Hepatocyte (in vitro differentiated cells): Measurements from ENCODE around the gene NGLY1. TPM values are rescaled to one million over a fixed set of nuclear protein-coding genes. Genes with fewer than 3 reads are reported as not detected.

Source experiments
- DNase-seq: peaks from one replicate; pipeline ENCODE4 v3.0.0-alpha.2; 2016; ENCODE audit warnings: low spot score
- H2AFZ ChIP-seq: fragments of 200-600 bp; sonication (generic); 2 replicates; pipeline ENCODE4 v1.6.0; 2016; ENCODE audit warnings: antibody characterized with exemption, mild to moderate bottlenecking
- H3K27ac ChIP-seq: fragments of 200-600 bp; sonication (generic); 2 replicates; pipeline ENCODE4 v1.5.1; 2016; ENCODE audit warnings: mild to moderate bottlenecking
- H3K27me3 ChIP-seq: fragments of 200-600 bp; sonication (generic); 2 replicates; pipeline ENCODE4 v1.6.1; 2016
- H3K36me3 ChIP-seq: fragments of 200-600 bp; sonication (generic); replicated peaks from 2 replicates; pipeline ENCODE4 v1.5.1; 2016; ENCODE audit warnings: low read depth; ENCODE audit not compliant: insufficient read depth
- H3K4me1 ChIP-seq: fragments of 200-600 bp; sonication (generic); 2 replicates; pipeline ENCODE4 v1.5.1; 2016; ENCODE audit warnings: mild to moderate bottlenecking, moderate library complexity; ENCODE audit not compliant: insufficient read depth
- H3K4me2 ChIP-seq: fragments of 200-600 bp; sonication (generic); 2 replicates; pipeline ENCODE4 v1.6.0; 2016
- H3K4me3 ChIP-seq: fragments of 200-600 bp; sonication (generic); 2 replicates; pipeline ENCODE4 v1.5.1; 2016; ENCODE audit warnings: mild to moderate bottlenecking
- H3K79me2 ChIP-seq: fragments of 200-600 bp; sonication (generic); 2 replicates; pipeline ENCODE4 v1.6.0; 2017; ENCODE audit warnings: mild to moderate bottlenecking
- H3K9me2 ChIP-seq: fragments of 200-600 bp; sonication (generic); replicated peaks from 2 replicates; pipeline ENCODE4 v1.6.0; 2017; ENCODE audit warnings: mild to moderate bottlenecking; ENCODE audit not compliant: insufficient read depth
- H3K9me3 ChIP-seq: fragments of 200-600 bp; sonication (generic); 2 replicates; pipeline ENCODE4 v1.5.1; 2016; ENCODE audit warnings: low read depth, mild to moderate bottlenecking
- H4K20me1 ChIP-seq: fragments of 200-600 bp; sonication (generic); 2 replicates; pipeline ENCODE4 v1.6.0; 2016; ENCODE audit warnings: mild to moderate bottlenecking; ENCODE audit not compliant: insufficient read depth, poor library complexity, severe bottlenecking
- CTCF ChIP-seq: fragments of 200-600 bp; sonication (generic); IDR thresholded peaks from 2 replicates; pipeline ENCODE4 v1.5.1; 2016; ENCODE audit warnings: antibody characterized with exemption, mild to moderate bottlenecking; ENCODE audit not compliant: poor library complexity
- EZH2 ChIP-seq: fragments of 200-600 bp; sonication (generic); IDR thresholded peaks from 2 replicates; pipeline ENCODE4 v1.6.1; 2016; ENCODE audit warnings: antibody characterized with exemption, mild to moderate bottlenecking, borderline replicate concordance
- EZH2phosphoT487 ChIP-seq: fragments of 200-600 bp; sonication (generic); IDR thresholded peaks from one replicate; pipeline ENCODE4 v1.6.1; 2018; ENCODE audit warnings: antibody characterized with exemption, mild to moderate bottlenecking, low read depth, moderate library complexity; ENCODE audit not compliant: unreplicated experiment, severe bottlenecking
- WGBS: methylation state at CpG from one replicate; pipeline ENCODE4 v1.1.6; 2016; ENCODE audit warnings: low lambda C conversion rate; ENCODE audit errors: missing lambda C conversion rate; 5-methylcytosine and 5-hydroxymethylcytosine counted together
- polyA plus RNA-seq: library from polyadenylated mRNA; unstranded; fragments of >200 nt; fragmentation: Nextera tagmentation; extraction: Ambion mirVana; gene quantifications from 2 replicates; pipeline ENCODE4 v1.2.1, GENCODE V29; 2016
- total RNA-seq: library from RNA; depleted of rRNA; stranded (reverse); fragments of >200 nt; gene quantifications from 2 replicates; pipeline ENCODE4 v1.2.3, GENCODE V29; 2014

The NGLY1 gene
- total and polyA plus RNA-seq, 2 experiments from 2014 or later = 32.7 to 34.7 TPM

DNA sequence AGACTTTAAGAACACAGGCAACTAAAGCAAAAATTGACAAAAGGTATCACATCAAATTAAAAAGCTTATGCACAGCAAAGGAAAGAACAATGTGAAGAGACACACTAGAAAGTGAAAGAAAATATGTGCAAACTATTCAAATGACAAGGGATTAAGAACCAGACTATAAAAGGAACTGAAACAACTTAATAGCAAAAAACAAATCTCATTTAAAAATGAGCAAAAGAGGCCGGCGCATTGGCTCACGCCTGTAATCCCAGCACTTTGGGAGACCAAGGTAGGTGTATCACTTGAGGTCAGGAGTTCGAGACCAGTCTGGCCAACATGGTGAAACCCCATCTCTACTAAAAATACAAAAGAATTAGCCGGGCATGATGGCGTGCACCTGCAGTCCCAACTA, 14.4 kb downstream of the NGLY1 start:
- 97% methylated on average over 6 of the region's 6 CpGs for WGBS
- Histone ChIP-seq H2AFZ (no peak overlapping the region), H3K79me2 (no peaks in the 10 kb centered on the region), H3K4me3 (no peak overlapping the region), H3K9me3 (peaks cover 7% of the 10 kb centered on the region), H3K36me3 (peaks cover 3% of the 10 kb centered on the region), H3K27me3 (no peaks in the 10 kb centered on the region), H3K27ac (no peak overlapping the region), H3K9me2 (no peaks in the 10 kb centered on the region), H3K4me1 (no peaks in the 10 kb centered on the region), H3K4me2 (no peak overlapping the region), H4K20me1 (no peaks in the 10 kb centered on the region)
- TF ChIP-seq CTCF (no peak), EZH2 (no peak)
- DNase-seq = no peak

DNA sequence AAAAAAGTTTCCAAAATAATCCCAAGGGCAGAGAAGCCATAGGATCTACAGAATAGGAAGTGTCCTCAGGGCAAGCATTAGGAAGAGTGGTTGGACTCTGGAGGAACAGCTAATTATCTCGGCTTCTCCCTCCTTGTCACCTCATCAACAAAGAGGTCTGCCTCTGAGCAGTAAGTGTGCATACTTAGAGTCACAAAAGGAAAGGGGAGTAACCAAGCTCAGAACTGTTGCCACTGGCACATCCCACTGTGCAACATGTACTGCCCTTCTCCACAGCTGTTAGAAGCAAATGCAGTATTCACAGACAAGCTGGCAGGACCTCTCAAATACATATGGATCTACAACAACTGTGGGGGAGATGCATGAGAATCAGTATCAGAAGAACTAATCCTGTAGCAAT, 31.5 kb downstream of the NGLY1 start:
- Histone ChIP-seq H3K79me2 (no peaks in the 10 kb centered on the region), H3K27me3 (no peaks in the 10 kb centered on the region), H3K9me2 (no peaks in the 10 kb centered on the region), H3K9me3 (no peaks in the 10 kb centered on the region), H3K4me3 (no peak overlapping the region), H2AFZ (no peak overlapping the region), H3K27ac (no peak overlapping the region), H3K36me3 (no peaks in the 10 kb centered on the region), H3K4me2 (no peak overlapping the region), H3K4me1 (no peaks in the 10 kb centered on the region), H4K20me1 (no peaks in the 10 kb centered on the region)
- no peak for DNase-seq
- TF ChIP-seq EZH2phosphoT487 (no peak), CTCF (no peak), EZH2 (no peak)
- 48% methylated on average over 1 of the region's 1 CpG for WGBS

DNA sequence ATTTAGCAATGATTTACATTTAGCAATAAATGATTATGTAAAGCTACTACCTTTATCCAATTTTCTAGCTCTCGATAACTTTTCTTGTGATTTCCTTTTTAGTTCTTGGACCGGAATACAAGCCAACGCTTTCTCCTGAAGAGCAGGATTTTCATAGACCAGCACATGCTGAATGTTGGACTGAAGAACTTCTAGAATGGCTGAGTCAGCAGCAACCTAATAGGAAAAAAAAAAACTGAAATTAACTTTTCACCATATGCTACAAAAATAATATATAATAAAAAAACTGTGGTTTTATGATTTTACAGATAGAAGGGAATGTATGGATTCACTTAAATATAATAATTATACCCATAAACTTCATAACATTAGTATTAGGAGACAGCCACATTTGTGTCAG, 32.2 kb downstream of the NGLY1 start:
- H3K9me2 ChIP-seq = no peaks in the 10 kb centered on the region
- no peaks in the 10 kb centered on the region for H3K4me1 ChIP-seq
- 97% methylated on average over 3 of the region's 3 CpGs for WGBS
- H2AFZ ChIP-seq = no peak overlapping the region
- TF ChIP-seq EZH2phosphoT487 = no peak
- no peak overlapping the region for H3K4me3 ChIP-seq
- H3K9me3 ChIP-seq = no peaks in the 10 kb centered on the region
- DNase-seq = no peak
- H4K20me1 ChIP-seq = no peaks in the 10 kb centered on the region
- no peaks in the 10 kb centered on the region for H3K79me2 ChIP-seq
- H3K4me2 ChIP-seq = no peak overlapping the region
- H3K27me3 ChIP-seq = no peaks in the 10 kb centered on the region
- H3K36me3 ChIP-seq = no peaks in the 10 kb centered on the region
- no peak overlapping the region for H3K27ac ChIP-seq

DNA sequence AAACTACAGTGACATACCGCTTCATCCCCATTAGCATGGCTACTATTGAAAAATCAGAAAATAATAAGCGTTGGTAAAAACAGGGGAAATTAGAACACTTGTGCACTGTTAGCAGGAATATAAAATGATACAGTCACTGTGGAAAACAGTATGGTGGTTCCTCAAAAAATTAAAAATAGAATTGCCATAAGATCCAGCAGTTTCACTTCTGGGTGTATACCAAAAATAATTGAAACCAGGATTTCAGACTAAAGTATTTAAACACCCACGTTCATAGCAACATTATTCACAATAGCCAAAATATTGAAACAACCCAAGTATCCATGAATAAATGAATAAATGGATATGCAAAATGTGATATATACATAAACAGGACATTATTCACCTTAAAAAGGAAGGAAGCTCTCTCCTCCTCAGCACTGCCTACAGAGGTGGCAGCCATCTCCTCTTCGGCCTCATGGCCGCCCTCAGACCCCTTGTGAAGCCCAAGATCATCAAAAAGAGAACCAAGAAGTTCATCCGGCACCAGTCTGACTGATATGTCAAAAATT, 34.1 kb downstream of the NGLY1 start:
- Histone ChIP-seq H3K36me3 (no peaks in the 10 kb centered on the region), H3K27me3 (no peaks in the 10 kb centered on the region), H3K4me3 (no peak overlapping the region), H3K4me2 (no peak overlapping the region), H3K4me1 (no peaks in the 10 kb centered on the region), H3K79me2 (no peaks in the 10 kb centered on the region), H3K27ac (no peak overlapping the region), H3K9me2 (no peaks in the 10 kb centered on the region), H3K9me3 (no peaks in the 10 kb centered on the region), H4K20me1 (no peaks in the 10 kb centered on the region), H2AFZ (no peak overlapping the region)
- DNase-seq = no peak
- 81% methylated on average over 6 of the region's 6 CpGs for WGBS
- TF ChIP-seq CTCF = no peak
- no peak for TF ChIP-seq EZH2phosphoT487
- no peak for TF ChIP-seq EZH2
